AG04449 (cell line): ENCODE measurements around the gene RRN3.
"Not testable (repeated sequence)": the region's sequence is repeated elsewhere in the genome, so short reads cannot be mapped to it uniquely, and the experiment has no call there.

ENCODE experiments used
- CTCF ChIA-PET: fragments of 350-600 bp; formaldehyde crosslinking; extraction: SDS; loops from one replicate; lab custom pipeline; 2021; ENCODE audit warnings: antibody characterized with exemption; lab: Yijun Ruan, JAX
- POLR2A ChIA-PET: fragments of 400-600, 350-600 bp; formaldehyde crosslinking; extraction: SDS; loops from one replicate; lab custom pipeline; 2020; ENCODE audit warnings: antibody characterized with exemption, inconsistent platforms; lab: Yijun Ruan, JAX
- DNase-seq: peaks from one replicate; pipeline ENCODE4 v3.0.0-alpha.2; 2010; ENCODE audit warnings: low read depth, low spot score
- H3K4me3 ChIP-seq: 2 replicates; pipeline ENCODE4 v1.5.1; 2011; ENCODE audit warnings: low read depth, mild to moderate bottlenecking, control low read depth, low read length
- TF ChIP-seq, protein P1 (sequence below): IDR thresholded peaks from one replicate; pipeline ENCODE4 v1.5.1; 2011; ENCODE audit warnings: mild to moderate bottlenecking, moderate library complexity, low read length, control low read depth, inconsistent platforms; ENCODE audit not compliant: insufficient read depth; ENCODE audit errors: missing control alignments

The RRN3 gene

DNA sequence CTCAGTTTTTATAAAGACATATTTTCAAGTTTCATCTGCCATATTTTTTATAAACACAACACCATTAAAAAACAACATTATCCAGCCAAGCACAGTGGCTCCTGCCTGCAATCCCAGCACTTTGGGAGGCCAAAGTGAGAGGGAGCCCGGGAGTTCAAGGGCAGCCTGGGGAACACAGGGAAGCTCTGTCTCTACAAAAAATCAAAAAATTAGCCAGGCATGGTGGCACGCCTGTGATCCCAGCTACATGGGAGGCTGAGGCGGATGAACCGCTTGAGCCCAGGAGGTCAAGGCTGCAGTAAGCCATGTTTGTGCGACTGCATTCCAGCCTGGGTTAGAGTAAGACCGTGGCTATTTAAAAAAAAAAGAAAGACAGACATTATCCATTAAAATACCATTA lies 21.0 kb downstream of the RRN3 start:
- CTCF ChIA-PET = interaction anchor here (0.8 to 1.9 kb wide), 9 partner anchors 12 to 39 kb away, joined by 3 to 9 read pairs (median 4); partner anchors contain the start of gene RRN3

DNA sequence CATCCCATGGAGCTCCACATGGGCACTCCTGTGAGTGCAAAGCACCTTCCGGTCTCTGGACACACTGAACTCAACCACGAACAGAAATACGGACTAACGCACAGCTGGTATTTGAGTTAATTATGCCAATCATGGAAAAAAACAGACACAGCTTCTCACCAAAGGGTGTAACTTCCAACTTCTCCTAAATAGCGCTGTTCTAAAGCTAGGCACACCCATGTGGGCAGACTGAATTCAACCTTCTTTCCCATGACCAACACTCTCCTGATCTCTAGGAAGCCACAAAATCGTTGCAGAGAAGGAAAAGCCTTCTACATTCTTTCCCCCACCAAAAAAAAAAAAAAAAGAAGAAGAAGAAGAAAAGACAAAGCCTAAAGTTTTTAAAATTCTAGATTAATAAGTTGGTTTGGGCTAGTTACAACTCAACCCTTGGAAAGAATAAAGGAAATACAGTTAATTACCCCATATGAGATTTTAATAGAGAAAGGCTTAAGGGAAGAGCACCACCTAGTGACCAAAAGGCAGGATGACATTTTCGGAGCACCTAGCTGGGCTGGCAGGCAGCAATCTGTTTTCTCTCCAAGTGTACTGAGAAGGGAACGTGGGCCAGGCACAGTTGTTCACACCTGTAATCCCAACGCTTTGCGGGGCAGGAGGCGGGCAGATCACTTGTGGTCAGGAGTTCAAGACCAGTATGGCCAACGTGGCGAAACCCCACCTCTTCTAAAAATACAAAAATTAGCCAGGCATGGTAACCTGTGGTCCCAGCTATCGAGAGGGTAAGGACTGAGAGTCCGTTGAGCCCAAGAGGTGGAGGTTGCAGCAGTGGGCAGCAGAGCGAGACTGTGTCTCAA lies 21.9 kb downstream of the RRN3 start:
- not testable (repeated sequence) for H3K4me3 ChIP-seq, DNase-seq
- POLR2A ChIA-PET = interaction anchor here (0.7 kb wide), 1 partner anchor 22 kb away, joined by 3 read pairs; the partner anchor contains the start of gene RRN3
- CTCF ChIA-PET = interaction anchor here (0.8 to 1.9 kb wide), 7 partner anchors 11 to 38 kb away, joined by 3 to 9 read pairs (median 4); partner anchors contain the start of gene RRN3

More for the DNA sequence above, 21.0 kb downstream of the RRN3 start:
- DNase-seq = no peak
- TF ChIP-seq, protein P1, sequence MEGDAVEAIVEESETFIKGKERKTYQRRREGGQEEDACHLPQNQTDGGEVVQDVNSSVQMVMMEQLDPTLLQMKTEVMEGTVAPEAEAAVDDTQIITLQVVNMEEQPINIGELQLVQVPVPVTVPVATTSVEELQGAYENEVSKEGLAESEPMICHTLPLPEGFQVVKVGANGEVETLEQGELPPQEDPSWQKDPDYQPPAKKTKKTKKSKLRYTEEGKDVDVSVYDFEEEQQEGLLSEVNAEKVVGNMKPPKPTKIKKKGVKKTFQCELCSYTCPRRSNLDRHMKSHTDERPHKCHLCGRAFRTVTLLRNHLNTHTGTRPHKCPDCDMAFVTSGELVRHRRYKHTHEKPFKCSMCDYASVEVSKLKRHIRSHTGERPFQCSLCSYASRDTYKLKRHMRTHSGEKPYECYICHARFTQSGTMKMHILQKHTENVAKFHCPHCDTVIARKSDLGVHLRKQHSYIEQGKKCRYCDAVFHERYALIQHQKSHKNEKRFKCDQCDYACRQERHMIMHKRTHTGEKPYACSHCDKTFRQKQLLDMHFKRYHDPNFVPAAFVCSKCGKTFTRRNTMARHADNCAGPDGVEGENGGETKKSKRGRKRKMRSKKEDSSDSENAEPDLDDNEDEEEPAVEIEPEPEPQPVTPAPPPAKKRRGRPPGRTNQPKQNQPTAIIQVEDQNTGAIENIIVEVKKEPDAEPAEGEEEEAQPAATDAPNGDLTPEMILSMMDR = no peak
- POLR2A ChIA-PET = no interaction called here
- H3K4me3 ChIP-seq = no peak overlapping the region

DNA sequence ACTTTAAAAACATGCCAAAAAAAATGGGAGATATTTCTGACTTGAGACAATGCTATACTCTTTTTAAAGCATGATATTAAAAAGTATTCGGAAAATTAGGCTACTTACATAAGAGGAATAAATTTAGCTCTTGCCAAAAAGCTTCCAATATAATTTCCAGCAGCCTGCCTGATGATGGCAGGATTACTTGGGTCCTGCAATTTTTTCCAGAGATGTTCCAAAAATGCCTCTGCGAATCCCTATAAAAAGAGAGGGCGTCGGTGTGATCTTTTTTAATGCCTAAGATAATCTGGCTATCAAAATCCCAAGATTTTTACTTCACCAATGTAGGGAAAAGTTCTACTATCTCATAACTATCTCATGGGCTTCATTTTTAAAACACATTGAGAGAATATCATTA lies 23.1 kb downstream of the RRN3 start:
- POLR2A ChIA-PET, DNase-seq, H3K4me3 ChIP-seq: not testable (repeated sequence)
- CTCF ChIA-PET = interaction anchor here (0.9 to 1.5 kb wide), 2 partner anchors 9 to 14 kb away, joined by 3 to 4 read pairs; no protein-coding TSS in a partner anchor

DNA sequence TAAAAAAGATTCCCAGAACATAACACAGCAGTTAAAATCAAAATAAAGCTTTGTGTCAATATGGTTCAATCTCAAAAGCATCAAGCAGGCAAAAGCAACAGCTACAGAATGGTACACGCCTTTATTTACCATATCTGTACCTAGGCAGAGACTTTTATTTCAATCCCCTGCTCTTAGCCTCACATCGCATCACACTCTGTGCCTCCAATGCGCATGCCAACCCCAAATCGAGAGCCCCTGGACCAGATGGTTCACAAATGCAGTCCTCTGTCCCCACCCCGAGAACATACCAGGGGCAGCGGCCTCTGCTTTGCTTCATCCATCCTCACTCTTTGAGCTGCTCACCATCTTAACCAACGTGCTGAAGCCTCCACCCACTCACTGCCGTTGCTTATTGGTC lies 27.4 kb downstream of the RRN3 start:
- H3K4me3 ChIP-seq, CTCF ChIA-PET, POLR2A ChIA-PET, DNase-seq: not testable (repeated sequence)

DNA sequence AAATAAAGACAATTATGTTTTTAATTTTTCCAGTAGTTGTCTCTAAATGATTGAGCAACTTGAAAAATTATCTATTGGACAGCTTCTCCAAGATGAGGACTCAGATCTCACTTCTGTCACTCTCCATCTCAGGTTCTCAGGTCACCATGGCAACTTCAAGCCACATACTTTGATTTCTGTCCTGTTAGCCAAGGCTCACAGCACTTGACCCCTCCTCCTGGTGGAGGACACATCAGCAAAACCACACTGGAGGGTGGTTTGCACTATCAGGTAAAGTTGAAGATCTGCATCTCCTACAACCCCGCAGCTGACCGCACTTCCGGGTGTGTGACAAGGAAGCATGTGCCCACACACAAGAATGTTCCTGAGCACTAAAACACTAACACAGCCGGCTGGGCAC lies 28.1 kb downstream of the RRN3 start:
- H3K4me3 ChIP-seq, DNase-seq, CTCF ChIA-PET, POLR2A ChIA-PET: not testable (repeated sequence)

DNA sequence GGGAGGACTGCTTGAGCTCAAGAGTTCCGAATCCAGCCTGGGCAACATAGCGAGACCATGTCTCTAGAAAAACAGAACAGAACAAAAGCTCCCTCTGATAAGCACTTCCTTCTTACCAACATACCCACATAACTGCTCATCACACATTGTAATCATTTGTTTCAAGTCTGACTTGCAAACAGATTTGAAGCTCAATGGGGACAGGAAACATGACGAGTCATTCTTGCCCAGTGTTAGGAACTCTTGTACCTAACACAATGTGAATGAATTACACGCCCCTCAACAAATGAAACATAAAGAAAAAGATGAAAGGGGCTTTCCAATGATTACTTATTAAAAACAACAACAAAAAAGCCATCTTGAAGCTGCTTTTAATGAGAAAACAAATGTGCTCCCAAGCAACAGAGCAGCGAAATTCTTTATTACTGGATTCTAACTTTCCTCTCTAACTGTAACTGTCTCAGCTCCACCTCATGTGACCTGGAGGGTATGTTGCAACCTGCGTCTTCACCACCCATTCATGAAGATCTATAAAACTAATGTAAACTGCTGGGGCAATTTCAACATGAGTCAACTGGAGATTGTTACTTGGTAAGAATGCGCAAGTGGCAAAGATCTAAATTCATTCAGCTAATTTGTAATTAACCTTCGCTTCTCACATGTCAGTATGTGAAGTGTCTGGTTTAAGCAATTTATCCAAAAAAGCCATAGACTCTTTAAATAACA lies 31.8 kb downstream of the RRN3 start:
- DNase-seq, H3K4me3 ChIP-seq, POLR2A ChIA-PET: not testable (repeated sequence)
- CTCF ChIA-PET = interaction anchor here (0.9 to 1.9 kb wide), 5 partner anchors 9 to 24 kb away, joined by 3 to 7 read pairs (median 4); no protein-coding TSS in a partner anchor

DNA sequence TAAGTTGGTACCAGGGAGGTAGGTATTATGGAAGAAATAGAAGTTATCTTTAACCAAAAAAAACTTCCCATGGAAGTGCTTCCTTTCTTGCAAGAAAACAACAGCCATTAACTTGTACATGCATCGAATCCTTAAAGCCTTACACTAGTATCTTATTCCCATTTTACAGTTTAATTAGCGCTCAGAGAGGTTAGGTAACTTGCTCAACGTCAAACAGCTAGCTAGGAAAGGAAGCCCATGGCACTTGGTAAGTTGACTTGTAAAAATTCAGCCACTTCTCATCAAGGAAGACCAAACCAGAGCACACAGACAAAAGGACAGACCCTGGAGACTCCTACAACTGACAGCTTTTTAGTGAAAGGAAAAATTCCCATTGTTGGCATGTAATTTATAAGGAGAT lies 34.7 kb downstream of the RRN3 start:
- TF ChIP-seq, protein P1 = no peak
- H3K4me3 ChIP-seq = no peak overlapping the region
- CTCF ChIA-PET = interaction anchor here (1.5 kb wide), 1 partner anchor 14 kb away, joined by 4 read pairs; no protein-coding TSS in a partner anchor
- POLR2A ChIA-PET = no interaction called here
- no peak for DNase-seq

DNA sequence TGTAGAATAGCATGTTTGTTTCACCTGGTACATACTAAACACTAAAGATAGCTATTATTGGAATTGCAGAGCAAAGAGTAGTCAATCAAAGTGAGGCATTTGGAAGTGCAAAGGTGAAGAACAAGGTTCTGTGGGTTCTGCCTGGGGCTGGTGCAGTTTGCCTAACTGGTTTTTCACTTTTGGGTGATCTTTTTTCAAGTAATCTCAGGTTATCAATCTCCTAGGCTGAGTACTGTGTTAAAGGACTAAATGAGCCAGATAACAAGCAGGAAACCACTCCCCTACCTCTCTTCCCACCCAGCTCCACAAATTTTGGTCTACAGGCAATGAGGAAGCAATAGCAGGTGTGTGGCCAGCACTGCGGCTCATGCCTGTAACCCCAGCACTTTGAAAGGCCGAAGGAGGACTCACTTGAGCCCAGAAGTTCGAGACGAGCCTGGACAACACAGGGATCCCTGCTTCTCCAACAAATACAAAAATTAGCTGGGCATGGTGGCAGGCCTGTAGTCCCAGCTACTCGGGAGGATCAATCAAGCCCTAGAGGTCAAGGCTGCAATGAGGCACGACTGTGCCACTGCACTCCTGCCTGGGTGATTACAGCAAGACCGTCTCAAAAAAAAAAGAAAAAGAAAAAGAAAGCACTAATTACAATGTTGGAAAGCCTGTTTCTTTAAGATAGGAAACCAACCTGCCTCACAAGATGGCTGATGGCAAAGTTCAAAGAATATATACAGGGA lies 36.2 kb downstream of the RRN3 start:
- POLR2A ChIA-PET = interaction anchor here (1.0 kb wide), 1 partner anchor 36 kb away, joined by 3 read pairs; no protein-coding TSS in a partner anchor

More for the DNA sequence above, 36.2 kb downstream of the RRN3 start:
- DNase-seq = no peak
- CTCF ChIA-PET = interaction anchor here (0.9 to 1.5 kb wide), 3 partner anchors 13 to 18 kb away, joined by 3 to 4 read pairs (median 3); no protein-coding TSS in a partner anchor
- TF ChIP-seq, protein P1 = no peak
- H3K4me3 ChIP-seq = no peak overlapping the region
